IPS-11a (cell line): ENCODE data around the gene TCEAL4.
"Not testable (repeated sequence)": the region's sequence is repeated elsewhere in the genome, so short reads cannot be mapped to it uniquely, and the experiment has no call there.

ENCODE experiments used
- H3K4me3 ChIP-seq: one replicate; pipeline ENCODE4 v1.5.1; 2013; ENCODE audit warnings: low read depth, low read length, control low read depth

TCEAL4 gene

GRCh38 chrX:103586659-103587058 lies 1.3 kb downstream of the TCEAL4 start:
- no peak overlapping the region for H3K4me3 ChIP-seq

DNA sequence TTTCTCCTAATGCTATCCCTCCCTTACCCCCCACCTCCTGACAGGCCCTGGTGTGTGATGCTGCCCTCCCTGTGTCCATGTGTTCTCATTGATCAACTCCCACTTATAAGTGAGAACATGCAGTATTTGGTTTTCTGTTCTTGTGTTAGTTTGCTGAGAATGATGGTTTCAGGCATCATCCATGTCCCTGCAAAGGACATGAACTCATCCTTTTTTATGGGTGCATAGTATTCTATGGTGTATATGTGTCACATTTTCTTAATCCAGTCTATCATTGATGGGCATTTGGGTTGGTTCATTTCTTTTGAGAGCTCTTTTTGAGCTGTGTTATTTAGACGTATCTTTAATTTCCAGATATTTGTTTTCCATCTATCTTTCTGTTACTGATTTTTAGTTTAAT lies 7.0 kb downstream of the TCEAL4 start:
- H3K4me3 ChIP-seq = not testable (repeated sequence)

- not testable (repeated sequence) for H3K4me3 ChIP-seq
Observed at GRCh38 chrX:103595202-103595601, 9.9 kb downstream of the TCEAL4 start.

- H3K4me3 ChIP-seq = peak within 1 kb of the TSS; percentile 61
Observed at GRCh38 chrX:103607364-103608305, 22.3 kb downstream of the TCEAL4 start, which contains the start of gene TCEAL3. Gene TCEAL3, plus strand, starts transcription at chrX:103607963. Its CDS starts 1,102 bp downstream, at chrX:103609065.

DNA sequence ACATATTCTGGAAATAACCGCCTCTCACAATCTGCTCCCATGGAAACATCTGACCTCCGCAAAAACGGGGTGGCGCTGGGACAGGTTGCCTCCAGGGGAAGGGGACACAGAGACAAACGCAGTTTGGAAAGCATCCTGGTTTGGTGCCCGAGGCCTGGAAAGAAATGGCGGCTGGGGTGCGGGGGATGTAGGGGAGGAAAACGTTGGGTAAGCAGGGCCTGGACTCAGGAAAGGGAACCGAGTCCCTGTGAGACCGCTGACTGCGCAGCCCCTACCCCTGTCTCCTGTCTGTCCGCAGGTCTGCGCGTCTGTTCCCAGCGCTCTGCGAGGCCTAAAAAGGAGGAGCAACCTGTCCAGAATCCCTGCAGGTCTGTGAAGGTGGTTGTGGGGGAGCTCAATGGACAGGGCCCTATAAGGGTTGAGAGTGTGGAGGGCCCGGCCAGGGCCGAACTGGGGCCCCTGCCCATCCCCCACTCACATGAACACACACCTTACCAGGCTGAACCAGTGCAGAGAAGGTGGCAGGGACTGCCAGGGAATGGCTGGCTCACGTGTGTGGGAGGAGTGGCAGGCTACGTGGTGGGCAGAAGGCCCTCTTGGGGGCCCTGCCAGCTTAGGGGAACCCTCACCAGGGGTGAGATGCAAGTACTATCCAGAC lies 23.1 kb downstream of the TCEAL4 start:
- H3K4me3 ChIP-seq = peak overlapping the region; percentile 53

DNA sequence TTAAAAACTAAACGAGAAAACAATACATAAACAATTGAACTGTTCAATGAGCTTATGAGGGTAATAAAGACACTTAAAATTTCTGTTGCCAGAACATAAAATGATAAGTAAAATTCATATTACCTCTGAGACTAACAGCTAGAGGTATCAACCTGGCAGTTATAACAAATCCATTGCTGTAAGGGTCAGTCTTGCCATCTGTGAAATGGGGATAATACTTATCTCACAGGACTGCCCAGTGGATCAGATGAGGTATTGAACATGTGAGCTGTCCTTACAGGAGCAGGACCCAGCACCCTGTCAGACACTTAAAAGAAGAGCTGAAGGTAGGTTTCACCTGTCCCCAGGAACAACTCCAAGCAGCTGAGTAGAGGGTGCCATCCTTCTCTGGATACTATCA lies 25.0 kb downstream of the TCEAL4 start:
- no peak overlapping the region for H3K4me3 ChIP-seq

DNA sequence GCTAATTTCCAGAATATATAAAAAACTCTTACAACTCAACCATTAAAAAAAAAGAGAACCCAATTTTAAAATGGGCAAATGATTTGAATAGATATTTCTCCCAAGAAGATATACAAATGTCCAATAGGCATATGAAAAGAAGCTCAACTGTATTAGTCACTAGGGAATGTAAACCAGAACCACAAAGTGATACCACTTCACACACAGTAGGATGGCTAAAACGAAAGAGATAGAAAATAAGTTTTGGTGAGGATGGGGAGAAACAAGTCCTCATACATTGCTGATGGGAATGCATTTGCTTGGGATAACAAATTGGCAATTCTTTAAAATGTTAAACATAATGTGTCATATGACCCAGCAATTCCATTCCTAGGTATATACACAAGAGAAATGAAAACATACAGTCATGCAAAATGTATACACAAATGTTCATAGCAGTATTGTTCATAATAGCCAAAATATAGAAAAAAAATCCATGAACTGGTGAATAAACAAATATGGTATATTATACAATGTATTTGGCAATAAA lies 28.1 kb downstream of the TCEAL4 start:
- no peak overlapping the region for H3K4me3 ChIP-seq

DNA sequence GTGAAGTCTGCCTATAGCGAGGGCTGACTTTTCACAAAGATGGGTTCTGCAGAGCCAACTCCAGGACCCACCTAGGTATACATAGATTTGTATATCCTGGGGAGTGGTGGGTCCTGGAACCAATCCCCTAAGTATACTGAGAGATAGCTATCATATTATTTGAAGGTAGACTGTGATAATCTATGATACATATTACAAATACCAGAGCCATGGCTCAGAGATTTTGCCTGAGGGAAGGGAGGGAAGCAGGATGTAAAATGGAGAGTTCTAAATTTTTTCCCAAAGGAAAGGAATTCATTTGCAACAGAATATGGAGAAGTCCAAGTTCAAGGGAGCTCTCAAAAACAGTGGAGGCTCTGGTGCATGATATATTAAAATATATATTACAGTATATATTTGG lies 29.7 kb downstream of the TCEAL4 start:
- H3K4me3 ChIP-seq = no peak overlapping the region

DNA sequence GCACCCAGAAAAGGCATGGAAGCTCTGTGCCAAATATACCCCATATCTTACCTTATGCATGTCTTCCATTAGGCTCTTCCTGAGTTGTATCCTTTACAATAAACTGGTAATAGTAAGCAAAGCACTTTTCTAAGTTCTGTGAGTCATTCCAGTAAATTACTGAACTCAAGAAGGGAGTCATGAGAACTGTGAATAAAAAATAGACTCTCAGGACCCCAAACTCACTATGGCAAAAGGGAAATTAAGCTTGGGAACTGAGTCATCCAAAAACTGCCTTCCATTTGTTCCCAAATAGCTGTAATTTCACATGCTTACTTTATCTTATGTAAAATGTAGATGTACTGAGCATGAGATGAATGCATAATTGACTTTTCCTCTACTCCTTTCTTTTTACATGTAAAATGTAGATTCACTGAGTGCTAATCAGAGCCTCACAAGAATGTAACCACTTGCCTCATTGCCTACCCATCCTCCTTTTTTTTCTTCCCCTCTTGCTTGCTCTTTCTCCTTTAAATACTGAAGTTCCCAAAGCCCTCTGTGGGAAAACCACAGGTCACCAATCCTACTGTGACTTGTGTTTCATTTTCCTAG lies 30.6 kb downstream of the TCEAL4 start:
- H3K4me3 ChIP-seq = no peak overlapping the region

DNA sequence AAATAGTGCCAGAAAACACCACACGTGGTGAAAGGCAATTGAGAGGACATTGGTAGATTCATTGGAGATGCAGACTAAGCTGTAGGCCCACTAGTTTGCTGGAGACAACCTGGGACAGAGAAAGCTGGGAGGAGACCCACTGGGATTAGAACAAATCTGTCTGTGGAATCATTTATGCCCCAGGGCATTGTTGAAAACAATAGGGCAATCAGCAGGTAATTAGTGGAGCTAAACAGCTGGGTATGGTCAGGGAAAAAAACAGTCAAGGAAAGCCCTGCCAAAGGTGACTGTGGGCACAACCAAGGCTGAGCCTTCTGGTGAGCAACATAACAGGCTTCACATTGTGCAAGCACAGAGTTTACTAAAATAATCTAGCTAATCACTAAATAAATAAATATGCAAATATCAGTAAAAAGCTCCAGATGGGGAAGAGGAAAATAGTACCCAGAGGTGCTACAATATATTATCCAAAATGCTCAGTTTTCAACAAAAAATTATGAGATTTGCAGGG lies 31.4 kb downstream of the TCEAL4 start:
- no peak overlapping the region for H3K4me3 ChIP-seq

DNA sequence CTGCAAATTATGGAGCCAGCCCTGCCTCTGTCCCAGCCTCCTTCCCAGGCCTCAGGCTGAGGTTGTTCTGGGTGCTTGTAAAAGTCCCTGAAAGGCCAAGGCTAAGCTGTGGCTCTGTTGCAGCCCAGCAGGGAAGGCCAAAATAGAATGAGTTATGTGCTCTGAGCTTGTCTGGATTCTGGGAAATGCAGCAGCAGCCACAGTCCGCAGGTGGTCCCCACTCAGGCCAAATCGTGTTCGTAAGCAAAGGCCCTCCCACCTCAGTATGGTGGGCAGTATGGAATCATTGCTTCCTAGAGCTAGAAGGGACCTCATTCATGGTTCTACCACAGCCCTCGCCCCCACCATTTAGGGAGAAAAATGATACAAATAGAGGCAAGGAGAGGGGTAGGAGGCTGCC lies 38.8 kb downstream of the TCEAL4 start:
- H3K4me3 ChIP-seq = no peak overlapping the region

DNA sequence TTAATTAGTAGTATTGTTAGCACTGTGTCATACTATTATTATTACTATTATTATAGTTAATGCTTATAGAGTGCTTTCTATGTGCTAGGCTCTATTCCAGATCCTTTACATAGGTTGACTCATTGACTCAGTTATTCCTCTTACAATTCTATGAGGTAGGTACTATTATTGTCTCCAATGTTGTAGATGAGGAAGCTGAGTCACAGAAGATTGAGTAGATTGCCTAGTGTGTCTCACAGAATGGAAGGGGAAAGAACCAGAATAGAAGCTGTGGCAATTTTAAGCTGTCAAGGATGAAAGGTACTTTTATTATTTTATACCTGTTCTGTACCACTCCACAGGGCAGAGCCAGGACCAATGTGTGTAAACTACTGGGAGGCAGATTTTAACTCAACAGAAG lies 41.5 kb downstream of the TCEAL4 start:
- no peak overlapping the region for H3K4me3 ChIP-seq

DNA sequence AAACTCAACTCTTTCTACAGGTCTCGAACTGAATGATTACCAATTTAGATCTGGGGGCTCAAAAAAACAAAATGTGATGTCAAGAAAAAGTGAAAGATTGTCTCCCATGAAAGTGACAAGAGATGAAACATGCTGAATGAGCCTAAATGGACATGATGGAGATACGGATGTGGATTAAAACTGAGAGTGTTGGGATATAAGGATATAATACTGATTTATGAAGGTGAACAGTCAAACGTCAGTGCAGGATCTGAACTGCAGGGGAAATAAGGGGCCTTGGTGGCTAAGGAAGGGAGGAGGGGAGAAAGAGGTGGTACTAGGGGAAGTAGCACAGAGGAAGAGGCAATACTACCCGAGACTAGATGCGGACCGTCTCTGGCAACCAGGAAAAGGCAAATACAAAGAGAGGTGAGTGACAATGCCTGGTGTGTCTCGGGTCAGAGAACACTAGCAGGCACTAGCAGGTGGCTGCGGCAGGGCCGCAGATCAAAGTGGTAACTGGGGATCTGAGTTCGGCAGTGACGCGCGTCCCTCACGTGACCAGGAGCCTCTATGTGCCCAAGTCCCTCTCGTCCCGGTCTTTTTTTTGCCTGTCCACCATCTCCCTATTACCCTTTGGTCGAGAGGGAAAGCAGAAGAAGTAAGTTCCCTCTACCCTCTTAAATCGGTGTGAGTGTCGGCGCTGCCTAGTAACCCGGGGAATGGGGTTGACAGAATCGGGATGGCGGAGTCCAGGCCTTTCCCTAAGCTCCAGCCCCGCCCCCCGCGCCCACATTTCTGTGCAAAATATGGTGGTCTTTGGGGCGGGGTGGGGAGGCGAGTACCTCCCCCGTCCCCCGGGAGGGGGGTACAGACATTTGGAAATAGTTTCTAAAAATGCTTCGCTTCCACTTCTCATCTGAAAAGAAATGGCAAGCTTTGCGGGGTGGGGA lies 43.3 kb downstream of the TCEAL4 start, which contains the start of gene TCEAL1:
TSS of gene TCEAL1 (plus strand) at position 590 of the 932 bp plus-strand sequence. CDS start 942 bp downstream, outside the sequence.
- H3K4me3 ChIP-seq = peak within 1 kb of the TSS; percentile 67

DNA sequence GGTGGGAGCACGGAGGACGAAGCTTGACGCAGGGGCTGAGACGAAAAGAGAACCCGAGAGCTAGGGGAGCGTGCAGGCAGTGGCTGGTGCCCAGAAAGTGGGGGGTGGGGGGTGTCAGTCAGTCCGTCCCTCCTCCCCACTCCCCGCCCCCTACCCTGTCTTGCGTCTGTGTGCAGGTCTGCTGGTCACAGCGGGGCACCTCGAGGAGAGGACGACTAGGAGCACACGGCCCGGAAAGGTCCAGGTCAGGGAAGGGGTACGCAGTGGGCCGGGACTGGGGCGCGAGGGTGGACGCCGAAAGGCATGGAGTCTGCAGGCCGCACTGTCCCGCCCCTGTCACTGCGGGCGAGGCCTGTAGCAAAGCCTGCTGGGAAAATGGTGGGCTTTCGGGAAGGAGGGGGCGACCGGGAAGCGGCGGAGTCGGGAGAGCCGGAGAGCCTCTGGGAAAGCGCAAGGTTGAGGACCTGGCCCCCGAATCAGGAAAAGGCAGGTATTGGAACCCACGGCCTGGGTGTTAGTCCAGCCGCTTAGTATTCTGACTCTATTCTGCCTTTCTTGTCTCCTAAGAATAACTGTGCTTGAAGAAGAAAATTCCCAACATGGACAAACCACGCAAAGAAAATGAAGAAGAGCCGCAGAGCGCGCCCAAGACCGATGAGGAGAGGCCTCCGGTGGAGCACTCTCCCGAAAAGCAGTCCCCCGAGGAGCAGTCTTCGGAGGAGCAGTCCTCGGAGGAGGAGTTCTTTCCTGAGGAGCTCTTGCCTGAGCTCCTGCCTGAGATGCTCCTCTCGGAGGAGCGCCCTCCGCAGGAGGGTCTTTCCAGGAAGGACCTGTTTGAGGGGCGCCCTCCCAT lies 44.2 kb downstream of the TCEAL4 start:
- H3K4me3 ChIP-seq = peak overlapping the region; percentile 67

GRCh38 chrX:103630171-103630511 lies 44.8 kb downstream of the TCEAL4 start:
- peak overlapping the region; percentile 67 for H3K4me3 ChIP-seq

DNA sequence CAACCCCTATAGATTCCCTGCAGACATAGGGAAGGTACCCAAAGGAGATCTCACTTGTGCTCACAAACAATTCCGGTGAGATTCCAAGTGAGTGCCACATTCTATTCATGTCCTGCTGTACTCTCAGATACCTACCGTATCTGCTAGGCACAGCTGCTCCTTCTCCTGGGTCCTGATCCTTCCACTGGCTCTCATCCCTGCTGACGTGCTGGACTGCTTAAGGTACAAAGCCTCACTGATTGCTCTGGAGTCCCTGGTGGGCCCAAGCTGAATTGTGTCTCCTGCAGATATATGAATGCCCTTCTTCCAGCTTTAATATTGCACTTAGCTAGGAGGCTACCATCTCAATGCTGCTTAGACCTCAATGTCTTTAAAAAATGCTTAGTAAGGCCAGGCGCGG lies 45.8 kb downstream of the TCEAL4 start:
- no peak overlapping the region for H3K4me3 ChIP-seq

GRCh38 chrX:103635436-103635835 lies 50.1 kb downstream of the TCEAL4 start:
- no peak overlapping the region for H3K4me3 ChIP-seq
